Neutrophil (primary cell): ENCODE measurements around the gene CBX7.

Experiments used
- H3K27ac ChIP-seq: fragments of 200-600 bp; sonication (generic); 2 replicates; pipeline ENCODE4 v1.5.1; 2016; ENCODE audit warnings: mild to moderate bottlenecking, moderate library complexity
- H3K27me3 ChIP-seq: fragments of 200-600 bp; sonication (generic); 2 replicates; pipeline ENCODE4 v1.6.0; 2016; ENCODE audit warnings: mild to moderate bottlenecking
- H3K36me3 ChIP-seq: fragments of 200-600 bp; sonication (generic); 2 replicates; pipeline ENCODE4 v1.5.1; 2017
- H3K4me1 ChIP-seq, 2 experiments: fragments of 200-600 bp in 1 of 2; sonication (generic) in 1 of 2; 1 replicate in 1 of 2; 2 replicates in 1 of 2; pipeline versions ENCODE4 v1.5.1 to v1.6.1; 2013 to 2016; ENCODE audit warnings: low read depth in 1 of 2, low read length in 1 of 2, mild to moderate bottlenecking in 1 of 2, moderate library complexity in 1 of 2; ENCODE audit not compliant: control insufficient read depth in 1 of 2, insufficient read depth in 1 of 2
- H3K4me3 ChIP-seq, 2 experiments: fragments of 200-600 bp in 1 of 2; sonication (generic) in 1 of 2; 1 replicate in 1 of 2; 2 replicates in 1 of 2; pipeline ENCODE4 v1.5.1; 2013 to 2016; ENCODE audit warnings: low read depth in 1 of 2, low read length in 1 of 2, mild to moderate bottlenecking in 1 of 2, moderate library complexity in 1 of 2
- H3K9me3 ChIP-seq: fragments of 200-600 bp; sonication (generic); 2 replicates; pipeline ENCODE4 v1.5.1; 2016
- TF ChIP-seq, protein P1 (sequence below): fragments of 200-600 bp; sonication (generic); IDR thresholded peaks from 2 replicates; pipeline ENCODE4 v1.5.1; 2016; ENCODE audit warnings: antibody characterized with exemption

Gene CBX7

DNA sequence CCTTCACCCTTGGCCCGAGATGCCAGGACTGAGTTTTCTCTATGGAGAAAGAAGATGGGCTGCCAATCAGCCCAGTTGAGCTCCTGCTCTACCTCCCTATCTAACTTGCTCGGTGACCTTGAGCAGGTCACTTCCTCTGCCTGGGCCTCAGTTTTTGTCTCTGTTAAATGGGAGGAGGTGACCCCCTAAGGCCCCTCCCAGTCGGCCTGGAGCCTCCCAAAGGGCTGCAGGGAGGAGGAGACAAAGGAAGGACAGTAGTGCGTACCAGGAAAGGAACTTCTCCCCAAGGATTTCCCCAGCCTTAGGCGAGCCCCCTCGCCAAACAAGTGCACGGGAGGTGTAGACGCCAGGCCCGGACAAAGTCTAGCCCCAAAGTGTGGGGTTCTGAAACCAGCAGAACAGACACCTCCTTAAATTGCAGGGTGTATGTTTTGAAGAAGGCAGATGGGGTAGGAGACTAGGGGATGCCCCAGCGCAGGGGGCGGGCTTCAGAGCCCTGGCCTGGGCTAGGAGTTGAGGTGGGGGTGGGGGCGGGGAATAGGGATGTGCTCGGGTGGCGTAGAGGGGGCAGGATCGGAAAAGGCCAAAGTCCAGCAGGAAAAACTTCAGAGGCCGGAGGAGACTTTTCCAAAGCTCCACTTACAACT lies 1.0 kb downstream of the CBX7 start:
- Histone ChIP-seq H3K4me3 (peak overlapping the region; percentile 94 to 97), H3K9me3 (no peaks in the 10 kb centered on the region), H3K36me3 (peaks cover 32% of the 10 kb centered on the region), H3K27ac (peak overlapping the region; percentile 88), H3K4me1 (peaks cover 32 to 33% of the 10 kb centered on the region in 2 experiments), H3K27me3 (peaks cover 37% of the 10 kb centered on the region)
- TF ChIP-seq, protein P1, sequence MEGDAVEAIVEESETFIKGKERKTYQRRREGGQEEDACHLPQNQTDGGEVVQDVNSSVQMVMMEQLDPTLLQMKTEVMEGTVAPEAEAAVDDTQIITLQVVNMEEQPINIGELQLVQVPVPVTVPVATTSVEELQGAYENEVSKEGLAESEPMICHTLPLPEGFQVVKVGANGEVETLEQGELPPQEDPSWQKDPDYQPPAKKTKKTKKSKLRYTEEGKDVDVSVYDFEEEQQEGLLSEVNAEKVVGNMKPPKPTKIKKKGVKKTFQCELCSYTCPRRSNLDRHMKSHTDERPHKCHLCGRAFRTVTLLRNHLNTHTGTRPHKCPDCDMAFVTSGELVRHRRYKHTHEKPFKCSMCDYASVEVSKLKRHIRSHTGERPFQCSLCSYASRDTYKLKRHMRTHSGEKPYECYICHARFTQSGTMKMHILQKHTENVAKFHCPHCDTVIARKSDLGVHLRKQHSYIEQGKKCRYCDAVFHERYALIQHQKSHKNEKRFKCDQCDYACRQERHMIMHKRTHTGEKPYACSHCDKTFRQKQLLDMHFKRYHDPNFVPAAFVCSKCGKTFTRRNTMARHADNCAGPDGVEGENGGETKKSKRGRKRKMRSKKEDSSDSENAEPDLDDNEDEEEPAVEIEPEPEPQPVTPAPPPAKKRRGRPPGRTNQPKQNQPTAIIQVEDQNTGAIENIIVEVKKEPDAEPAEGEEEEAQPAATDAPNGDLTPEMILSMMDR, result no peak

DNA sequence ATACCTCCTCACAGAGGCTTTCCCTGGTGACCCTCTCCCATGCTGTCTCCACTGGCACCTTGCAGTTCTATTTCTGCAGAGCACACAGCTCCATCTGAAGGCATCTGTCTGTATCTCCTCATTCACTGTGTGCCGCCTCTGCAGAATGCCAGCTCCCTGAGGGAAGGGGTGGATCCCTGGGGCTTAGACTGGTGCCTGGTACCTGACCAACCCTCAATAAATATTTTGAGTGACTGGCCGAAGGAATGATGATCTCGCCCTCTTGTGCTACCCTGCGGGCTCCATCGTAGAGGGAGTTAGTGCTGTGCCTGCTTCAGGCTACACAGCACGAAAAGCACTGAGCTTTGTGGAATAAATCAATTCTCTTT lies 1.6 kb downstream of the CBX7 start:
- H3K36me3 ChIP-seq, result peaks cover 32% of the 10 kb centered on the region
- H3K27ac ChIP-seq, result peak overlapping the region; percentile 88
- H3K9me3 ChIP-seq, result no peaks in the 10 kb centered on the region
- H3K27me3 ChIP-seq, result peaks cover 31% of the 10 kb centered on the region
- peaks cover 38 to 40% of the 10 kb centered on the region in 2 experiments for H3K4me1 ChIP-seq
- peak overlapping the region in 1 of 2 experiments; percentile 94 for H3K4me3 ChIP-seq
- TF ChIP-seq, protein P1, result no peak

DNA sequence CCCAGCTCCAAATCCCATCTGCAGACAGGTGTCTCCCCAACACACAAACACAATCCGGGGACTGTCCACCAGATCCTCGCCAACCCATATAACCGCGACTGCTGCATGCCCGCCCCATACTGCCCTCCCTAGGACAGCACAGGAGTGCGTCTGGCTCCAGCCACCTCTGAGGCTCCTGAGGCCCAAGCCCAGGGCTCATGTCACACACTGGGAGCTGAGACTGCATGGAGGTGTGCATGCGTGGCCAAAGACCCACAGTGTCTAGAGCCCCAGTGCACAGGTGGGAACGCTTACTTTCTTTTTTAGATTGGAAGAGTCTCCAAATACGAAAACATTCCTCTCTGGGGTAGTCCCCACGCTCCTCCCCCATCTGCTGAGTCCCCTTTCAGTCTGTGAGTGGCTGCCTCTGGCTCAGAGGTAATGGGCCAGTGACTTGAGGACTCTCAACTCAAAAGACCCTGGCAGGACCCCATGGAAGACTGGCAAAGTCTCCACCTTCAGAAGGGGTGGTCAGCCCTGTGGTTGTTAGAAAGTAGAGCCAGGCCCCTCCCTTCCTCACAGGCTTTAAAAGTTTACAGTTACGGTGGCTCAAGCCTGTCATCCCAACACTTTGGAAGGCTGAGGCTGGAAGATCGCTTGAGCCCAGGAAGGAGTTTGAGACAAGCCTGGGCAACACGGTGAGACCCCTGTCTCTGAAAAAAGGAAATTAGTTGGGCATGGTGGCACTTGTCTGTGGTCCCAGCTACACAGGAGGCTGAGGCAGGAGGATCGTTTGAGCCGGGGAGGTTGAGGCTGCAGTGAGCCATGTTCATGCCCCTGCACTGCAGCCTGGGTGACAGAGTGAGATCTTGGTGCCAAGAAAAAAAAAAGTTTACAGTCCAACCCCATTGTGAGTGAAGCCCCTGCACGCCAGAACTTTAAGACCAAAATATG lies 2.3 kb downstream of the CBX7 start:
- no peaks in the 10 kb centered on the region for H3K9me3 ChIP-seq
- H3K4me1 ChIP-seq, result peaks cover 40% of the 10 kb centered on the region in 2 experiments
- peak overlapping the region; percentile 88 for H3K27ac ChIP-seq
- TF ChIP-seq, protein P1, result no peak
- H3K4me3 ChIP-seq, result no peak overlapping the region
- peaks cover 24% of the 10 kb centered on the region for H3K27me3 ChIP-seq
- peaks cover 32% of the 10 kb centered on the region for H3K36me3 ChIP-seq

DNA sequence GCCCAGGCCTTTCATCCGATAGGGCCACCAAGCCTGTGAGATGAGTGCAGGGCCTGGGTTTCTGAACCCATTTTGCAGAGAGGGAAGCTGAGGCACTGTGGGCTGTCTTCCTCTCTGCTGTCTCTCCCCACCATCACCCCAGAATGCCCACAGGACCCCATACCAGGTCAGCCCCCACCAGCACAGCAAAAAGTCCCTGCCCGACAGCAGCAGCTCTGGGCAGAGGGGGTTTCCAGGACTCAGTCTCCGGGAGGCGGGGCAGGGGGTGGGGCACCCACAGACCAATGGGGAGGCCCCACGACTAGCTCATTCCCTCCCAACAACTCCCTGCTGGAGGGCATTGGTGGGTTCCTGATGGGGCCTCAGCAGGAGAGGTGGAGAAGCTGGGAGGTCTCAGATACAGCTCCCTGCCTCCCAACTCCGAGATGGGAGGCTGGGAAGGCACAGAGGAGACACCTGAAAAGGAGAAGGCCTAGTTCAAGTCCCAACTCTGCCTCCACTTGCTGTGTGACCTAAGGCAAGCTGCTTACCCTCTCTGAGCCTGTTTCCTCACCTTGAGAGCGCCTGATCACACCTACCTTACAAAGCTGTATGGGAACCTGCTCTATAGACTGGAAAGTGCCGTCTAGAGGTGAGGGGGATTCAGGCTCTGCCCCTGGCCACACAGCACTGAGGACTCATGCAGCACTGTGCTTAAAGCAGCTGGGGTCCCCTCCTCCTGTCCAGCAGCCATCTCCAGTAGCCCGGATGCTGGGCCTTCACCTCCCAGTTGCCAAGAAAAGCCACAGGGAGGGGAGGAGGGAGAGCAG lies 3.5 kb downstream of the CBX7 start:
- peaks cover 51 to 53% of the 10 kb centered on the region in 2 experiments for H3K4me1 ChIP-seq
- H3K27ac ChIP-seq, result peak overlapping the region; percentile 6
- no peak overlapping the region for H3K4me3 ChIP-seq
- H3K27me3 ChIP-seq, result peaks cover 22% of the 10 kb centered on the region
- peaks cover 32% of the 10 kb centered on the region for H3K36me3 ChIP-seq
- no peaks in the 10 kb centered on the region for H3K9me3 ChIP-seq
- TF ChIP-seq, protein P1, result no peak

DNA sequence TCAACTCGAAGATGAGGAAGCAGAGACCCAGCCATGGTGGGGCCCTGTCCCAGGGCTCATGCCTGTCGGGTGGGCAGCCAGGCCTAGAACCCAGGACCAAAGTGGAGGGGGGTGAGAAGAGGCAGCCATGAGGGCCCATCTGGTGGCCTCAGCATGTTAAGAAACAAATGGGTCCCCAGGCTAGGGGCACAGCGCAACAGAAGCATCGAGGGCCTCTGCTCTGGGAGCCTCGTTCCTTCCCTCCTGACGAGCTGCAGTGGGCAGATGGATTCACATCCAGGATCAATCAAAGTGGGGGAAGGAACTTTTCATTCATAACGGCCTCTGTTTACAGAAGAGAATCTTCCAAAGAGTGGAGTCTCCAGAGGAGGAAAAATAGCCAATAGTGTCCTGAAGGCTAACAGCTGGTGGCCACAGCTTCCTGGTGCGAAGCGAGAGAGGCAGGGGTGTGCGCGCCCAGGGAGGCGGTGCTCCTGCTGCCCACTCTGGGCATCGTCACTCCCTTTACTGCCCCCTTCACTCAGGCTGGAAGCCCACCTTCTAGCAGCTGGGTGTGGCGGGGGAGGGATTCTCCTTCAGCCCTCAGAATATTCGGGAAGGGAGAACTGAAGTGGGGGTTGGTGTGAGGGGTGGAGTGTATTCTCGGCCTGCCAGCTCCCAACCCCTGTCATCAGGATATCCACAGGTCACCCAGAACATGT lies 4.3 kb downstream of the CBX7 start:
- Histone ChIP-seq H3K4me1 (peaks cover 48 to 54% of the 10 kb centered on the region in 2 experiments), H3K27ac (peak overlapping the region; percentile 98)
- TF ChIP-seq, protein P1, result no peak

More for the DNA sequence above, 4.3 kb downstream of the CBX7 start:
- H3K27me3 ChIP-seq, result peaks cover 16% of the 10 kb centered on the region
- peaks cover 32% of the 10 kb centered on the region for H3K36me3 ChIP-seq
- H3K4me3 ChIP-seq, result no peak overlapping the region
- H3K9me3 ChIP-seq, result no peaks in the 10 kb centered on the region
